Breast epithelium (tissue), 3 donors: ENCODE data around the gene IFT88.

Source experiments
- POLR2A ChIP-seq: fragments of 450-650 bp; IDR thresholded peaks from one replicate; pipeline ENCODE4 v1.6.1; 2016; ENCODE audit warnings: antibody characterized with exemption, mild to moderate bottlenecking, moderate library complexity
- TF ChIP-seq, protein P1 (sequence below), 3 donors: fragments of 450-650 bp; IDR thresholded peaks; one replicate each; pipeline ENCODE4 v1.5.1; 2016 to 2017; ENCODE audit warnings: antibody characterized with exemption in 3 of 3, mild to moderate bottlenecking in 3 of 3, moderate library complexity in 3 of 3

DNA sequence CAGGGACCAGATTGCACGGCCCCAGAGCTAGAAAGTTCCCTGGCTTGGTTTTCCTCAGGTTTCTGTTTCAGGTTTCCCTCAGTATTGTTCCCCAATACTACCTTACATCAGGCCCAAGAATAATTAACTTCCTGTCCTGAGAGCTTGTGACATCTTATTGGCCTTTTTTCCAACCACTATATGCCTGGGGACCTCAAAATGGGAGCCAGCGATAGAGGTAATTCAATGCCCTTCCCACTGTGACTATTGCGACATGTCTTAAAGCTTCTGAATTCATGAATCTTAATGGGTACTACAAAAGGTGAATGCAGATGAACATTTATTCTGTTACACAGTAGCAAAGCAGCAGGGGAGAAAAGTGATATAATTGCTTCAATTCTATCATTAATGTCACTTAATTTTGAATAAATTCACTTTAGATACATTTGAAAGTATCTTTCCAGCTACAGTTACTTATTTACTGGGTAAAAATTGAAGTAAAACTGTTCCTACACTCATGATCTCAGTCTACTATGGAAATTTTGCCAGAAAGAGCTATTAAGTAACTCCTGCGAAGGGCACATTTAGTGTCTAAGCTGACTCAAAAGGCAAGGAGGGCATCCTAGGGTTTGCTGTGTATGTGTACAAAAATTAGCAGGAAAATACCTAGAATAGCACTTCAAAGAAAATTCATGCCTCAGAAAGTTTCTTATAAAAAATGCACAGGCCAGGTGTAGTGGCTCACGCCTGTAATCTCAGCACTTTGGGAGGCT lies 45.4 kb upstream of the IFT88 start:
- no peak for TF ChIP-seq POLR2A
- TF ChIP-seq, protein P1, sequence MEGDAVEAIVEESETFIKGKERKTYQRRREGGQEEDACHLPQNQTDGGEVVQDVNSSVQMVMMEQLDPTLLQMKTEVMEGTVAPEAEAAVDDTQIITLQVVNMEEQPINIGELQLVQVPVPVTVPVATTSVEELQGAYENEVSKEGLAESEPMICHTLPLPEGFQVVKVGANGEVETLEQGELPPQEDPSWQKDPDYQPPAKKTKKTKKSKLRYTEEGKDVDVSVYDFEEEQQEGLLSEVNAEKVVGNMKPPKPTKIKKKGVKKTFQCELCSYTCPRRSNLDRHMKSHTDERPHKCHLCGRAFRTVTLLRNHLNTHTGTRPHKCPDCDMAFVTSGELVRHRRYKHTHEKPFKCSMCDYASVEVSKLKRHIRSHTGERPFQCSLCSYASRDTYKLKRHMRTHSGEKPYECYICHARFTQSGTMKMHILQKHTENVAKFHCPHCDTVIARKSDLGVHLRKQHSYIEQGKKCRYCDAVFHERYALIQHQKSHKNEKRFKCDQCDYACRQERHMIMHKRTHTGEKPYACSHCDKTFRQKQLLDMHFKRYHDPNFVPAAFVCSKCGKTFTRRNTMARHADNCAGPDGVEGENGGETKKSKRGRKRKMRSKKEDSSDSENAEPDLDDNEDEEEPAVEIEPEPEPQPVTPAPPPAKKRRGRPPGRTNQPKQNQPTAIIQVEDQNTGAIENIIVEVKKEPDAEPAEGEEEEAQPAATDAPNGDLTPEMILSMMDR (IDR thresholded peaks at IDR 0.05), result no peak
